HPDE6-E6E7 (cell line): ENCODE measurements around the gene PGM5.

ENCODE experiments used
- DNase-seq: peaks from one replicate; pipeline ENCODE4 v3.0.0; 2011; ENCODE audit warnings: missing footprints; ENCODE audit errors: extremely low spot score

Gene PGM5

DNA sequence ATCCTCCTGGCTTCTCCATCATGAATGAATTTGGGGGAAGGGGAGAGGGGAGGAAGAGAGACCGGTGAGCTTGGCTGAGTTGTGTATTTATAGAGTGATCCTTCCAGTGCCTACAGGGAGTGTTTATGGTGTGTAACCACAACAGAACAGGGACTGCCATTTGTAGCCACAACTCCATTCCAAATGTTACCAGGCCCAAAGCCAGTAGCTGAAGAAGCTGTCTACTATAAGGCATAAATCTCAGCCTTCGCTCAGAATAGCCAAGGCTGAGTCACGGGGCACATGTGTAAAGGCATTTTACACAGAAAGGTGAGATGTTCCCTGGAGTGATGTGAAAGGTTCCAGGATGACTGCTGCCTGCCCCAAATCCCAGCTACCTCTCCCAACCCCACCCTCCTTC, 181.8 kb downstream of the PGM5 start:
- DNase-seq: no peak

DNA sequence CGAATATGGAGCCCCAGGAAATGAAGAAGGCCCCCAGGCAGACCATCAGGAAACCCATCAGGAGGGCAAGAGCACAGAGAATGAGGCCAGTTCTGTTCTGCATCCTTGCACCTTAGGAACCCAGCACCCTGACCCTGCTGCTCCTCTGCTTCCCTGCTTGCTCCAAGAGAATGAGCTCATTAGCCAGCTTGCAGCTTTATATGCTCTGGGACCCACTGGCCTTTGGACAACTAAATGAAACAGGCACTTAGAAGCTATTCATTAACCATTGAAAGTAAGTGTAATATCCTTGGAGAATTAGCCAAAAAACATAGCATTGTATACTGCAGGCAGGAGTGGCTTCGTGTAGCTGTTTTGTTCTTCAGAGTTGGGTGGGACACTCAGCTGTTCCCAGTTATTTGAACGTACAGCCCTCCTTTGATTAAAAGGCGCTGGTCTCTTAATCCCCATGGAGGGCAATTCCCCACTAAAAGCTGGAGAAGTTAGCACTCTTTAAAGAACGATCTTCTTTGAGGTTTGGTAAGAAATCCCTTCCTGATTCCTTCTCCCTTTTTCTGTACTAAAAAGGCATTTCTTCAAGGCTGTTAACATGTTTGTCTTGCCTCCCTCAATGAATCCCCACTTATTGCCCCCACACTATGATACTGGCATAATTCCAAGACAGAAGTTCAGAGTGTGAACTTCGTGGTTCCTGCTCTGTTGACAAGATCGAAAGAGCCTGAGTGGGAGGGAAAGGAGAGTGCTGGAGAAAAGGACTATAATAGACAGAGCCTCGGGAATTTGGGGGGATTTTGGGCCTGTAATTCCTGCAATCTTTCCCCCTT, 184.5 kb downstream of the PGM5 start, which contains the start of gene TMEM252:
Gene TMEM252 (minus strand): TSS at position 172 of the 824 bp plus-strand sequence. CDS start 69 bp downstream, at position 103.
- DNase-seq: no peak

- DNase-seq: no peak
Measured at GRCh38 chr9:68541568-68541967, 185.2 kb downstream of the PGM5 start.

DNA sequence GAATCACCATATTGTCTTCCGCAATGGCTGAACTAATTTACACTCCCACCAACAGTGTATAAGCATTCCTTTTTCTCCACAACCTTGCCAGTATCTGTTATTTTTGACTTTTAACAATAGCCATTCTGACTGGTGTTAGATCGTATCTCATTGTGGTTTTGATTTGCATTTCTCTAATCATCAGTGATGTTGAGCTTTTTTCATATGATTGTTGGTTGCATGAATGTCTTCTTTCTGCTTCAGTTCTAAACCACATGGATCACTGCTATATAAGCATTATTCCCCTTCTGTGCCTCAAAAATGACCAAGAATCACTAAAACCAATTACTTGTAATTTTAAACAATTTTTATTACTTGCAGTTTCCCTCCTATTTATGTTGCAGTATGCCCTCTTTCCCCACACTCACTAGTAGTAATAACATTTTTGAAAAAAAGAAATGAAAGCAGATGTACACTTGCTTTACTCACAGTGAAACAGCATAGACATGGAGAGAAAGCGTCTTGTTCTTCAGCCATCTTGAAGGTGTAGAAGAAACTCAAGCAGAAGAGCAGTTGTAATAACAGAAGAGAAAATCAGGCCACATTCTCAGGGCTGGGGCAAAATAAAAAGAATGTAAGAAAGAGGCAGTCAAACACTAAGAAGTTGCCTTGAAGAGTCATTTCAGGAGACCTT, 188.8 kb downstream of the PGM5 start:
- DNase-seq: no peak

DNA sequence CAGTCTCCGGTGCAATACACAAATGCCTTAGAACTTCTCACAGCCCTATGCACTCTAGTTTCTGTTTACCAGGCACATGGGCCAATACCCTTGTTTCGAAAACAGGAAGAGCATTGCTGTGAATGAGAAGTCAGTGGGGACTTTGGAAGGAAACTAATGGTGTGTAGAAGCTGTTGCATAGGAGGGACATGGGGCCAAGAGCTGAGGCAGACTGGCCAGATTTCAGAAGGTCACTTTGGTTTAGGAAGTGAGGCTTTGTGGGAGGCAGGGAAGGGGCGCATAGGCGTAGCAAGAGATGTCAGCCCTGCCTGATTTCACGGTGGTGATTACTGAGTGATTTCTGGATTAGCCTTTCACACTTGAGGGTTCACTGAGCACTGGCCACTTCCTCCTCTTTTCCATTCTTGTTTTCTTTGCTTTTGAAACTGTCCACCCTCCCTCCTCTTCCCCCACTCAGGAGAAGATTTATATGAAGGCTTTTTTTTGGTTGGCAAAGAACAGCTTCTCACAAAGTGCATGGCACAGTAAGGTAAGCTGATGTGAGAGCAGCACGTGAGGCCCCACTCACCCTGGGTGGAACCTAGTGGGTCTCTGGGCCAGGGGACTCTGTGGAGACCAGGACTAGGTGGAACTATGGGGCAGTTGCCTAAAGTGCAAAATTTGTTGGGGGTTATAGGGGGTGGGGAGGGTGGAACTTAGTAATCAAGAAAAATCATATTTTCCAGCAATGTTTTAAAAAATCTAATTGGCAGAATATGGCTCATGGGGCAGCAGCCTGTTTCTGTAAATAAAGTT, 190.4 kb downstream of the PGM5 start:
- no peak for DNase-seq

DNA sequence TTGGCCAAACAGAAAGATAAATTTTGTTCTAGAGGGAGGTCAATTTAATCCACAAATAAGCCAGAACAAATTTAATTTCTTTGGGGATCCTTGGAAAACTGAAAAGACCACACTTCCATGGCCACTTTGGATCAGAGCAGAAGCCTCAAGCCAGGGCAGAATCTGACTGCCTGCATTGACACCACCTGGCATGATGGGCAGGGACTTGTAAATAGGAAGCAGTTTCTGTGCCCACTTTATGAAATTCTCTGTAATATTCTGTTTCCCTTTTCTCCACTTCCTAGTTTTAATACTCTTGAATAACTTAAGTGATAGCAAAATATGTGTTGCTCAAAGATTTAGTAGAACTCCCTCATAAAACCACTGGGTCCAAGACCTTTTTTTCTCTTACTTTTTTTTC, 191.0 kb downstream of the PGM5 start:
- DNase-seq: no peak

GRCh38 chr9:68548241-68548640, 191.8 kb downstream of the PGM5 start:
- no peak for DNase-seq

DNA sequence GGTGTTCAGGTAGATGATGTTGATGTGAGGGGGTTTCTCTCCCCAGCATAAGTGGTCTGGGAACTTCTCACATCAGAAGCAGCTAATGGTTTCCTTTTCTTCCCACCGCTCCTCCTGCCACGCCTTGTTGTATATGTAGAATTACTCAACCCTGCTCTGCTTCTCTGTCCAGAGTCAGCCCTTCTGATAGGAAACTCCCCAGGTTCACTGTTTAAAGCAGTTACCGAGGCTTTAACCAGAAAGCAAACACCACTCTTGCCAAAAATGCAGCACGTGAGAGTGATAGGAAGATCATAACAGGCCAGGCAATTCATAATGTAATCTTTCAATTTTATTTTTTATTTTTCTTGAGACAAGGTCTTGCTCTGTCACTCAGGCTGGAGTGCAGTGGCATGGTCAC, 194.8 kb downstream of the PGM5 start:
- DNase-seq: no peak

GRCh38 chr9:68552700-68553476, 196.5 kb downstream of the PGM5 start:
- DNase-seq: no peak

DNA sequence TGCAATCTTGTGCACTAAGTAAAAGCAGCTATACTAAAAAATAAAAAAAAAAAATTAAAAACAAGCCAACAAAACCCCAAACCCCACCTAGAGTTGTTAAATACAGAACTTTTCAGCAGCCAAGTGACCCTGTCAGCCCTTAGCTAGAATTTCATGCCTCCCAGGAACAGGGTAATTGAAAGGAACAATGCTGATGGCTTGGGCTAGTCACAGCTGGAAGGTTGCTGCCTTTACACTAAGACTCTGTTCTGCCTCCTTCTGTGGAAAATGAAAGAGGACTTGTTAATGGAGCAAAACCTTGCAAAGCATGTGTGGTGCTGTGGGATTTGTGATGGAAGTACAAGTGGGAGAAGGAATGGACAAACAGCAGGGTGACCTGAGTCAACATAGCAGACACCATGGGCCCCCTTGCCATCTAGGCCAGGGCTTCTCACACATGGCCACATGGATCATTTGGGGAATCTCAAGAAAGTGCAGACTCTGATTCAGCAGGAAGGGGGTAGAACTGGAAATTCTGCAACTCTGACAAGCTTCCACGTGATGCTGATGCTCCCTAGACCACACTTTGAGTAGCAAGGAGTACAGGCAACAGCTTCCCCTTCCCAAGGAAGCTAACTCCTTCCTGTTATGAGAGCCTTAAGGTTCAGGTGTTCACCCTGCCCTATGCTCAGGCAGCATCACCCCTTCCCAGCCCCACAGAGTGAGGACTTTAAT, 199.2 kb downstream of the PGM5 start:
- no peak for DNase-seq

DNA sequence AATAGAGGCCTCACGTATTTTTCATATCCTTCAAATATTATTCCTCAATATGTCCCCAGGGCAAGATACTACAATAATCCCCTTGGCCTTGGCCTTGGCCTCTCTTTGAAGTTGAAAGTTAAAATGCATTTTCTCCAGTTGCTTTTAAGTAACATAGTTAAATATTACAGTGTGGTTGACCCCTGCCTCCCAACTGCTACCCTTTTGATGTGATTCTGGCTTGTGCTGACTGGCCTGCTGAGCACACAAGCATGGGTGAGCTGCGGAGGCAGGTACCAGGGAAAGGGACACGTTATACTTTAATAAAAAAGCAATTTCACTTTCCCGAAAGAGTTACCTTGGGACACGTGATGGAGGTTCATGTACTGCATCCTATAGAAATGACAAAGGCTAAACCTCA, 202.1 kb downstream of the PGM5 start:
- no peak for DNase-seq

GRCh38 chr9:68560071-68560844, 203.8 kb downstream of the PGM5 start:
- DNase-seq: no peak

GRCh38 chr9:68562461-68562860, 206.1 kb downstream of the PGM5 start:
- DNase-seq: no peak

DNA sequence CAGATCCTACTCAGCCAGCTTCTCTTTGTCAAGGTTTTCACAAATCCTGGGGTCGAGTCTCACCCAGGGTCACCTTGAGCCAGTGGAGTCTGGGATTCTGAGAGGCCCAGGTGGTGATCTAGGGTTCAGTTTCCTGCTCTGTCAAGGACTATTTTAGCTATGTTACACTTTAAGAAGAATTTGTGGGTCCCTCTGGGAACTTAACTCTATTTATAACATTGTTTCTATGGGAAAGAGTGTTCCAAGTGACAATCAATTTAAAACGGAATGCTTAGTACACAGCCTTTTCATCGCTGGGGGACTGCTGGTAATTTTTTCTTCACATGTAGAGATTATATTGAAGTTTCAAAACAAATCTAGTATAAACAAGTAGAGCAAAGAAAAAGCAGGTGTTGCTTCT, 211.2 kb downstream of the PGM5 start:
- DNase-seq: no peak

- no peak for DNase-seq
Measured at GRCh38 chr9:68574150-68574549, 217.7 kb downstream of the PGM5 start.

- no peak for DNase-seq
Measured at GRCh38 chr9:68575817-68576216, 219.4 kb downstream of the PGM5 start.

DNA sequence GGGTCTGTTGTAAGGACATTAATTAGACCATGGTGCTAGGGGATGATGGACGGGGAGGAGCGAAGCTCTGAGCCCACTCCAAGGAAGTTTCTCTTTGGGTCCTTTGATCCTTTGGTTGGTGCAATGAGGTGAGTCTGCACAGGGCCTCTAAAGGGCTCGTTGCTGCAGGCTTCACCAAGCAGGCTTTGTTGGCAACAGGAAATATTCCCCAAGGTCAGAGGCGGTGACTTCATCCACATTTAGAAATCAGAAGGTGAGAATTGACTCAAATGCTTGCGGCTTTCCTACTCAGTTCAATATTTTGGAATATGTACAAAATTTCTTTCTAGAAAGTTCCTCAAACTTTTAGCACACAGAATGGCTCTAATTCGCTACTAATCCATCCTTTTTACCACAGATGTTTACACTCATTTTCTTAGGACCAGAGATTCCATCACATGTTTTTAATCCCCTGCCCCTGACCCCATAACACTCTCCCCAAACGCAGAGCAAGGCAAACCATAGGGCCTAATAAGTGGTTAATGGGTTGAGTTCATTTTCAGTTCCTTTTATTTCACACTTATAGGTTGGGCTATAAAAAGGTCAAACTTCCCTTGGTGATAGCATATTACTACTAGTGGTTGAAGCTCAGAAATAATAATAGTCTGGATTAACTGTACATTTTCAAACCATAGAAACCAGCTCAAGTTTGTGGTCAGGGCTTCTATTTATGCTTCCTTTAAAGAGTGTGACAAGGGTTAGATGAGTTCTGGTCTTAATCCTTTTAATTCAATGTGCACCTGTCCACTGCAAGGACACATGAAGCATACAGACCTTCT, 221.6 kb downstream of the PGM5 start:
- no peak for DNase-seq
